K562 treated with DMSO at 1 percent for 12 hours (cell line): ENCODE data around the gene OR5T3. TPM values are rescaled to one million over a fixed set of nuclear protein-coding genes. Genes with fewer than 3 reads are reported as not detected.

Experiments
- total RNA-seq: library from RNA; unstranded; fragments of 300-600 nt; gene quantifications from 2 replicates; pipeline ENCODE4 v1.2.3, GENCODE V29; 2022; ENCODE audit not compliant: insufficient read depth

OR5T3 gene
- total RNA-seq: not detected in 2 replicates

DNA sequence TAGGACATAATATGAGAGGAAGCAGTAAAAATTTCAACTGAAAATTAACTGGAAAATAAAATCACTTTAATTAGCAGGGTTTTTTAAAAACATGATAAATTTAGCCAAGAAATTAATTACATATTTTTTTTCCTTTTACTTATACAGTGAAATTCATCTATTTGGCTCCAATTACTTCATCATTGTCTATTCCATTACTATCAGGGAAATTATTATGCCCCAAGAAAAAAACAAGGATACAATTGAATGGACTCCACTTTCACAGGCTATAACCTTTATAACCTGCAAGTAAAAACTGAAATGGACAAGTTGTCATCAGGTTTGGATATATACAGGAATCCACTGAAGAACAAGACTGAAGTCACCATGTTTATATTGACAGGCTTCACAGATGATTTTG, at the start of gene OR5T3:
TSS of gene OR5T3 (plus strand) at position 301 of the 400 bp plus-strand sequence. CDS start at position 301, 0 bp downstream.

DNA sequence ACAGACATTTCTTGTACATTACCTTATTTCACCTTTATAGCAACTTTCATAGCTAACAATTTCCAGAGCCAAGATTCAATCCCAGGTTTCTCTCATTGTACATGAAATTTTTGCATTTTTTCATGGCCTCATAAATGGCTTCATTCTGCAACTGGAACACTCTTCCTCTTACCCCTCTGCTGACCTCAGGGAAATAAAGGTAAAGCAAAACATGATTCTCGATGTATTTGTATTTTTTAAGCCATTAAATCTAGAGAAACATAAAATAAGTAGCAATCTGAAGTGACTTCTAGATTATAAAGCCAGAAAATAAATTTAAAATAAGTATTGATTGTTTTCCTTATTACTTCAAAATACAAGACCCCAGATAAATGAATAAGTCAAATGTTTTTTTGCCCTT, 17.9 kb upstream of the OR5T3 start, which contains the start of gene OR5T2:
TSS of gene OR5T2 (minus strand) at position 101 of the 400 bp plus-strand sequence. CDS start 1,193 bp downstream, outside the sequence.

DNA sequence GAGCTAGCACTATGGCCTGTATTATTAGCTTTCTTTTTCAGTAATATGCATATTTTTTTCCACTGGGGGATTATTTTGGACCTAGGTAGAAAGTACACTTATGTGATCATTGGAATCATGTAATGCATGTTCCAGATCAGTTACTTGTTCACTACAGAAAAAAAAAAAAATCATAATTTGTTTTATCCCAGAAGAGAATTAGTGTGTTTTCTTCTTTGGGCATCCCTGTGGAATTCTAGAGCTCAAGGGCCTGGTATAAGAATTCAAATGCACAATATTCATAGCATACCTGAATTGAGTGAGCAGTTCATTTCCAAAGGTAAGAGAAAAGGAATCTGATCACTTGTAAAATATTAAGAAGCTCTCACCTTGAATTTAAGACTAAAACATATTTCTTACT, 21.8 kb downstream of the OR5T3 start, which contains the start of gene OR5T1:
TSS of gene OR5T1 (plus strand) at position 301 of the 400 bp plus-strand sequence. CDS start 1,485 bp downstream, outside the sequence.

DNA sequence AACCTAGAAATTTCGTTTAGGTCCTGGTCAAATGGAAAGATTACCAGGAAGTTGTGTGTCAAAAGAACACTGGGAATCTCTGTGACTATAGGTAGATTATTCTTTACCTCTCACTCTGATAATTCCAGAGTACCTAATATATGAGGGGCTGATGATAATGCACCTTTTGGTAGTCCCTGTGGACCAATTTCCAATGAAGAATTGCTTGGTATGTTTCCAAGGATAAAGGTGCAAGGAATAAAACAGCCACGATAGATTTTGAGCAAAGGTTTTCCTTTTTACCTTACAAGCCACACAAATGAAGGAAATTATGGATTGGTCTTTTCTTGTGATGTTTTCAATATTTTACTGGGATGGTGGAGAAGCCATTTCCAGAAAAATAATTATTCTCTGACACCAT, 40.1 kb downstream of the OR5T3 start, which contains the start of gene OR8H1:
TSS of gene OR8H1 (minus strand) at position 101 of the 400 bp plus-strand sequence. CDS start 1,192 bp downstream, outside the sequence.

Other genes starting within 250 kb of the OR5T3 start
- not detected in 2 replicates for gene OR5AS1, start 224.6 kb upstream of the OR5T3 start, total RNA-seq
- gene OR8I2, start 158.9 kb upstream of the OR5T3 start, total RNA-seq: not detected in 2 replicates
- gene OR8H2, start 148.6 kb upstream of the OR5T3 start, total RNA-seq: not detected in 2 replicates
- gene OR8H3, start 129.9 kb upstream of the OR5T3 start, total RNA-seq: not detected in 2 replicates
- gene OR8J3, start 112.1 kb upstream of the OR5T3 start, total RNA-seq: not detected in 2 replicates
- gene OR8K5, start 91.9 kb upstream of the OR5T3 start, total RNA-seq: not detected in 2 replicates
- gene OR5J2, start 75.6 kb upstream of the OR5T3 start, total RNA-seq: not detected in 2 replicates
- gene OR5T2, start 18.0 kb upstream of the OR5T3 start, total RNA-seq: not detected in 2 replicates
- not detected in 2 replicates for gene OR5T1, start 21.9 kb downstream of the OR5T3 start, total RNA-seq
- gene OR8H1, start 40.0 kb downstream of the OR5T3 start, total RNA-seq: not detected in 2 replicates
- gene OR8K3, start 62.9 kb downstream of the OR5T3 start, total RNA-seq: not detected in 2 replicates
- not detected in 2 replicates for gene OR8K1, start 93.8 kb downstream of the OR5T3 start, total RNA-seq
- not detected in 2 replicates for gene OR8J1, start 102.0 kb downstream of the OR5T3 start, total RNA-seq
- not detected in 2 replicates for gene OR8U1, start 123.4 kb downstream of the OR5T3 start, total RNA-seq
- gene OR5AL1, start 160.4 kb downstream of the OR5T3 start, total RNA-seq: not detected in 2 replicates
- gene OR5M3, start 221.1 kb downstream of the OR5T3 start, total RNA-seq: not detected in 2 replicates
- not detected in 2 replicates for gene OR5M8, start 239.1 kb downstream of the OR5T3 start, total RNA-seq